Upper lobe of left lung (tissue), 4 donors: ENCODE results near the gene TENM3.

Experiments
- POLR2A ChIP-seq, 4 donors: fragments of 450-650 bp; IDR thresholded peaks; one replicate each; pipeline ENCODE4 v1.5.1; 2016 to 2017; ENCODE audit warnings: antibody characterized with exemption in 4 of 4, mild to moderate bottlenecking in 2 of 4
- POLR2AphosphoS5 ChIP-seq, 2 donors: sonication (generic); formaldehyde crosslinking; IDR thresholded peaks; one replicate each; pipeline ENCODE4 v1.5.1; 2017; ENCODE audit warnings: antibody characterized with exemption in 2 of 2
- TF ChIP-seq, protein P1 (sequence below), 6 experiments: fragments of 450-650 bp in 4 of 6; fragments of 200-600 bp in 2 of 6; sonication (generic) in 2 of 6; IDR thresholded peaks; one replicate each; pipeline ENCODE4 v1.5.1; 2016 to 2019; ENCODE audit warnings: antibody characterized with exemption in 6 of 6

GRCh38 chr4:182818926-182819730, 575.9 kb downstream of the TENM3 start:
- TF ChIP-seq, protein P1, sequence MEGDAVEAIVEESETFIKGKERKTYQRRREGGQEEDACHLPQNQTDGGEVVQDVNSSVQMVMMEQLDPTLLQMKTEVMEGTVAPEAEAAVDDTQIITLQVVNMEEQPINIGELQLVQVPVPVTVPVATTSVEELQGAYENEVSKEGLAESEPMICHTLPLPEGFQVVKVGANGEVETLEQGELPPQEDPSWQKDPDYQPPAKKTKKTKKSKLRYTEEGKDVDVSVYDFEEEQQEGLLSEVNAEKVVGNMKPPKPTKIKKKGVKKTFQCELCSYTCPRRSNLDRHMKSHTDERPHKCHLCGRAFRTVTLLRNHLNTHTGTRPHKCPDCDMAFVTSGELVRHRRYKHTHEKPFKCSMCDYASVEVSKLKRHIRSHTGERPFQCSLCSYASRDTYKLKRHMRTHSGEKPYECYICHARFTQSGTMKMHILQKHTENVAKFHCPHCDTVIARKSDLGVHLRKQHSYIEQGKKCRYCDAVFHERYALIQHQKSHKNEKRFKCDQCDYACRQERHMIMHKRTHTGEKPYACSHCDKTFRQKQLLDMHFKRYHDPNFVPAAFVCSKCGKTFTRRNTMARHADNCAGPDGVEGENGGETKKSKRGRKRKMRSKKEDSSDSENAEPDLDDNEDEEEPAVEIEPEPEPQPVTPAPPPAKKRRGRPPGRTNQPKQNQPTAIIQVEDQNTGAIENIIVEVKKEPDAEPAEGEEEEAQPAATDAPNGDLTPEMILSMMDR (IDR thresholded peaks at IDR 0.05) = no peak
- TF ChIP-seq POLR2A (IDR thresholded peaks at IDR 0.05) (no peak), POLR2AphosphoS5 (IDR thresholded peaks at IDR 0.05) (no peak)
